Bronchial epithelial cell (primary cell): Measurements from ENCODE around the gene EAF1. TPM values are rescaled to one million over a fixed set of nuclear protein-coding genes. Genes with fewer than 3 reads are reported as not detected.

ENCODE experiments used
- DNase-seq: peaks from one replicate; pipeline ENCODE4 v3.0.0-alpha.2; 2010; ENCODE audit warnings: low read depth
- FAIRE-seq: peaks from 2 replicates; lab custom pipeline; 2011; peaks lifted over from hg19 to GRCh38; lab: Jason Lieb, UNC
- H3K27me3 ChIP-seq: 2 replicates; pipeline ENCODE4 v1.5.1; 2011; ENCODE audit warnings: low read length; ENCODE audit not compliant: control insufficient read depth, insufficient read depth
- H3K36me3 ChIP-seq: 2 replicates; pipeline ENCODE4 v1.5.1; 2011; ENCODE audit warnings: low read length; ENCODE audit not compliant: control insufficient read depth, insufficient read depth
- H3K4me3 ChIP-seq: 2 replicates; pipeline ENCODE4 v1.5.1; 2011; ENCODE audit warnings: mild to moderate bottlenecking, low read depth, low read length, control low read depth
- total RNA-seq: library from RNA; depleted of rRNA; stranded (reverse); fragments of >200 nt; gene quantifications from 2 replicates; pipeline ENCODE4 v1.2.1, GENCODE V29; 2014
- TF ChIP-seq, protein P1 (sequence below): IDR thresholded peaks from 2 replicates; pipeline ENCODE4 v1.5.1; 2011; ENCODE audit warnings: mild to moderate bottlenecking, moderate library complexity, low read length, control low read depth, inconsistent platforms; ENCODE audit not compliant: insufficient read depth, severe bottlenecking

The EAF1 gene
- total RNA-seq, 1 donor from 2014 or later: 34.0 TPM

DNA sequence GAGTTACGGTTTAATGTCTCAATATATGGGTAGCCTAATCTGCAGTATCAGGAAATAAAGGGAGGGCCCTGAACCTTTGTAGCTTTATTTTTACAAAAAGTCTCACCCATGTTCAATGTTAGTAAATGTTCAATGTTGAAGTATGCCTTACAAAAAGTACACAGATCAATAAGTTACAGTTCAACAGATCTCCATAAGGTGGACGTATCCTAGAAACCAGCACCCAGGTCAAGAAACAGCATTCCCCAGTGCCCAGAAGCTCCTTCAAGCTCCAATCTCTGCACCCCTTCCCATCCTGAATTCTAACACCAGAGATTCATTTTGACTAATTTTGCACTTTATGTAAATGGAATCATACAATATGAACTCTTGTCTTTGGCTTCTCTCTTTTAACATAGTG is 62.8 kb downstream of the EAF1 start:
- DNase-seq (no peak), FAIRE-seq (no peak)
- H3K4me3 ChIP-seq: no peak overlapping the region
- no peaks in the 10 kb centered on the region for H3K36me3 ChIP-seq
- H3K27me3 ChIP-seq: peaks cover 2% of the 10 kb centered on the region
- TF ChIP-seq, protein P1, sequence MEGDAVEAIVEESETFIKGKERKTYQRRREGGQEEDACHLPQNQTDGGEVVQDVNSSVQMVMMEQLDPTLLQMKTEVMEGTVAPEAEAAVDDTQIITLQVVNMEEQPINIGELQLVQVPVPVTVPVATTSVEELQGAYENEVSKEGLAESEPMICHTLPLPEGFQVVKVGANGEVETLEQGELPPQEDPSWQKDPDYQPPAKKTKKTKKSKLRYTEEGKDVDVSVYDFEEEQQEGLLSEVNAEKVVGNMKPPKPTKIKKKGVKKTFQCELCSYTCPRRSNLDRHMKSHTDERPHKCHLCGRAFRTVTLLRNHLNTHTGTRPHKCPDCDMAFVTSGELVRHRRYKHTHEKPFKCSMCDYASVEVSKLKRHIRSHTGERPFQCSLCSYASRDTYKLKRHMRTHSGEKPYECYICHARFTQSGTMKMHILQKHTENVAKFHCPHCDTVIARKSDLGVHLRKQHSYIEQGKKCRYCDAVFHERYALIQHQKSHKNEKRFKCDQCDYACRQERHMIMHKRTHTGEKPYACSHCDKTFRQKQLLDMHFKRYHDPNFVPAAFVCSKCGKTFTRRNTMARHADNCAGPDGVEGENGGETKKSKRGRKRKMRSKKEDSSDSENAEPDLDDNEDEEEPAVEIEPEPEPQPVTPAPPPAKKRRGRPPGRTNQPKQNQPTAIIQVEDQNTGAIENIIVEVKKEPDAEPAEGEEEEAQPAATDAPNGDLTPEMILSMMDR: no peak

DNA sequence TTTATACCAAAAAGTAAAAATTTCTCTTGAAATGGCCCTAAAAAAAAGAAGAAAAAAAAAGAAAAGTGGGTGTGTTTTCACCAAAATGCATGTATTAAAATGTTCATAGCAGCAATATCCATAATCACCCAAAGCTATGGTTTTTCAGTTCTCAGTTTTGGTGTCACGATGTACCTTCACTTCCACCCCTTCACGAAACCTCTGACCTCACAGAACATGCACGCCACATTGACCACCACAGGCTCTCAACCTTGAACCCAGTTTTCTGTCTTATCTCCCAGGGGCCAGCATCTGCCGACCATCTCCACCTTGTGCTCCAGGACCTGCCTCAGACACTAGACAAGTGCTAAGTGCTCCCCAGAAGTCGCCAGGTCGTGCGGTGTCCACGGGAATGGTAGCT is 63.7 kb downstream of the EAF1 start:
- DNase-seq (no peak), FAIRE-seq (no peak)
- Histone ChIP-seq H3K4me3 (no peak overlapping the region), H3K27me3 (peaks cover 2% of the 10 kb centered on the region), H3K36me3 (no peaks in the 10 kb centered on the region)
- TF ChIP-seq, protein P1: no peak

Other genes starting within 250 kb of the EAF1 start
- 34.2 and 35.8 TPM in 2 replicates for gene CAPN7, start 221.4 kb upstream of the EAF1 start, total RNA-seq
- gene SH3BP5, start 95.0 kb upstream of the EAF1 start, total RNA-seq: 3.6 and 6.3 TPM in 2 replicates
- gene METTL6, start 54 bp upstream of the EAF1 start, total RNA-seq: 41.3 TPM in 2 replicates
- under 0.01 and 0.38 TPM in 2 replicates for gene COLQ, start 94.1 kb downstream of the EAF1 start, total RNA-seq
- gene HACL1, start 174.0 kb downstream of the EAF1 start, total RNA-seq: 15.7 and 25.0 TPM in 2 replicates
- gene BTD, start 174.1 kb downstream of the EAF1 start, total RNA-seq: 9.3 and 9.7 TPM in 2 replicates